SK-N-MC (cell line): Measurements from ENCODE around the gene ATXN7L1.

Experiments used
- DNase-seq: peaks from one replicate; pipeline ENCODE4 v3.0.0-alpha.2; 2011; ENCODE audit warnings: low read depth, low spot score
- H3K27ac ChIP-seq: fragments of 200-600 bp; sonication (generic); 2 replicates; pipeline ENCODE4 v1.5.1; 2016; ENCODE audit warnings: mixed run types
- H3K36me3 ChIP-seq: fragments of 200-600 bp; sonication (generic); 2 replicates; pipeline ENCODE4 v1.6.1; 2017; ENCODE audit warnings: antibody characterized with exemption, low read length, mixed read lengths; ENCODE audit not compliant: insufficient read depth
- H3K4me3 ChIP-seq: fragments of 200-600 bp; sonication (generic); 2 replicates; pipeline ENCODE4 v1.5.1; 2016
- H3K9ac ChIP-seq: fragments of 200-600 bp; sonication (generic); 2 replicates; pipeline ENCODE4 v1.8.0; 2017; ENCODE audit warnings: mixed run types, mixed read lengths; ENCODE audit not compliant: insufficient read length
- H3K9me3 ChIP-seq: fragments of 200-600 bp; sonication (generic); 2 replicates; pipeline ENCODE4 v1.6.1; 2017; ENCODE audit warnings: low read depth, mild to moderate bottlenecking, antibody characterized with exemption, low read length, moderate library complexity, mixed read lengths
- EZH2 ChIP-seq: fragments of 200-600 bp; sonication (generic); IDR thresholded peaks from one replicate; pipeline ENCODE4 v1.6.1; 2017; ENCODE audit warnings: antibody characterized with exemption
- FOXP2 ChIP-seq: optimal IDR thresholded peaks from 2 replicates; pipeline ENCODE3; 2011; ENCODE audit warnings: mild to moderate bottlenecking, moderate library complexity; ENCODE audit not compliant: insufficient read depth; ENCODE audit errors: extremely low read length, control extremely low read depth
- POLR2AphosphoS5 ChIP-seq: IDR thresholded peaks from 2 replicates; pipeline ENCODE4 v1.6.1; 2012; ENCODE audit warnings: mild to moderate bottlenecking, low read depth, low read length, borderline replicate concordance

The ATXN7L1 gene

GRCh38 chr7:105782391-105783042 lies 93.9 kb downstream of the ATXN7L1 start:
- no peak for TF ChIP-seq POLR2AphosphoS5
- no peak for TF ChIP-seq EZH2
- TF ChIP-seq FOXP2: no peak
- no peak overlapping the region for H3K27ac ChIP-seq
- no peaks in the 10 kb centered on the region; the same call in 1 of the 2 replicates for H3K36me3 ChIP-seq
- H3K9me3 ChIP-seq: no peaks in the 10 kb centered on the region
- no peak overlapping the region for H3K9ac ChIP-seq
- H3K4me3 ChIP-seq: no peak overlapping the region
- DNase-seq: no peak

- DNase-seq: no peak
- TF ChIP-seq FOXP2 (no peak), EZH2 (no peak), POLR2AphosphoS5 (no peak)
- no peaks in the 10 kb centered on the region for H3K36me3 ChIP-seq
These were observed 96.3 kb downstream of the ATXN7L1 start for GRCh38 chr7:105779856-105780780.

GRCh38 chr7:105778956-105779355 lies 97.4 kb downstream of the ATXN7L1 start:
- Histone ChIP-seq H3K9me3 (no peaks in the 10 kb centered on the region), H3K36me3 (no peaks in the 10 kb centered on the region), H3K9ac (no peak overlapping the region), H3K4me3 (no peak overlapping the region), H3K27ac (no peak overlapping the region)
- no peak for DNase-seq
- TF ChIP-seq FOXP2 (no peak), POLR2AphosphoS5 (no peak), EZH2 (no peak)

More at GRCh38 chr7:105779856-105780780, 96.3 kb downstream of the ATXN7L1 start:
- Histone ChIP-seq H3K27ac (no peak overlapping the region), H3K9ac (no peak overlapping the region), H3K9me3 (no peaks in the 10 kb centered on the region), H3K4me3 (no peak overlapping the region)

- Histone ChIP-seq H3K9ac (no peak overlapping the region), H3K9me3 (no peaks in the 10 kb centered on the region), H3K4me3 (no peak overlapping the region), H3K36me3 (no peaks in the 10 kb centered on the region), H3K27ac (no peak overlapping the region)
- TF ChIP-seq POLR2AphosphoS5 (no peak), EZH2 (no peak), FOXP2 (no peak)
- no peak for DNase-seq
These were observed 99.2 kb downstream of the ATXN7L1 start for GRCh38 chr7:105776986-105777910.

DNA sequence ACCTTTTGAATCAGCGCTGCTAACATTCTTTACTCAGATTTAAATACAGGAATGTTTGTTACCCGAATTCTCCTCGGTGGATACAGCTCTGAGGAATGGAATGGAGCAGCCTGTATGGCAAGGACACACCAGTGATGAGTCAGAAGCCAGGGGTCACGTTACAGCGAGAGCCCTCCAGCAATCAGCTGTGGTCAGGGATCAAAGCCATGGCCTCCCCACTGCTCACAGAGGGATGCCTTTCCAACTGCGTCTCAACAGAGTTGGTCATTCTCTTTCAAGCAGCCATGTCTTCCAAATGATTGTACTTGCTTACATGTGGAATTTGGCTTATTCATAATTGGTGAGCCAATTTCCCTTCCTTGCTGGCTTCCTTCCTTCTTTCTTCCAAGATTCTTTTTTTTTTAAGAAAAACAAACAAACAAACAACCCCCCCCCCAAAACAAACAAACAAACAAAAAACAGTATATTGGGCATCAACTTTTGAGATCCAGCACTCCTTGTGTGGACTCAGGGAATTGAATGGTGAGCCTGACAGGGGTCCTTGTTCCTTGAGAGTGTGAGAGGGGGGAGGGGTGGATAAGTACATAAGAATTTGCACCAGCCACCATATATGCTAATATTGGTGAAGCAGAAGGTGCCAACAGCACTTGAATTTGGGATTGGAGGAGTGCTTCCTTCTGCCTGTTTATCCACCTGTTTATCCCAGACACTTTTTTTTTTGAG lies 100.2 kb downstream of the ATXN7L1 start:
- Histone ChIP-seq H3K9ac (no peak overlapping the region), H3K27ac (no peak overlapping the region), H3K9me3 (no peaks in the 10 kb centered on the region), H3K4me3 (no peak overlapping the region), H3K36me3 (peaks cover 4% of the 10 kb centered on the region; the same call in 1 of the 2 replicates)
- DNase-seq: no peak
- TF ChIP-seq EZH2 (no peak), FOXP2 (no peak), POLR2AphosphoS5 (no peak)

DNA sequence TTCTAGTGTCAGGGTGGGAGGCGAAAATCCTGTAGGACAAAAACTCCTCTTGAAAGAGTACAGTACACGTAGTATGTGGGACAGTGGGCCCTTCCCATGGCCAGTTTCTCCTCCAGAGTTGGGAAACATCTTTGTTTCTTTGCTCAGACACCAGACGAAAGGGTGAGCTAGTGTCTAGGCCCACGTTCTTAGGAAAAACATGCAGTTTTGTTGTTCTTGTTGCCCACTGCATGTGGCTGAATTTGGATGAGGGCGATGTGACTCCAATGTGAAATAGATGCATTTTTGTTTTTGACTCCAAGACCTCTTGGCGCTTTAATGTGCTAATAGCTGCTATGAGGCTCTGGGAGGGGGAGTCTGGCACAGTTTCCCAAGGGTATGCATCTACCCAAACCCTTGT lies 100.8 kb downstream of the ATXN7L1 start:
- no peaks in the 10 kb centered on the region for H3K9me3 ChIP-seq
- H3K36me3 ChIP-seq: peaks cover 4% of the 10 kb centered on the region; the same call in 1 of the 2 replicates
- no peak for TF ChIP-seq FOXP2
- no peak for TF ChIP-seq POLR2AphosphoS5
- no peak for TF ChIP-seq EZH2
- no peak overlapping the region for H3K4me3 ChIP-seq
- no peak overlapping the region for H3K27ac ChIP-seq
- DNase-seq: no peak
- no peak overlapping the region for H3K9ac ChIP-seq

DNA sequence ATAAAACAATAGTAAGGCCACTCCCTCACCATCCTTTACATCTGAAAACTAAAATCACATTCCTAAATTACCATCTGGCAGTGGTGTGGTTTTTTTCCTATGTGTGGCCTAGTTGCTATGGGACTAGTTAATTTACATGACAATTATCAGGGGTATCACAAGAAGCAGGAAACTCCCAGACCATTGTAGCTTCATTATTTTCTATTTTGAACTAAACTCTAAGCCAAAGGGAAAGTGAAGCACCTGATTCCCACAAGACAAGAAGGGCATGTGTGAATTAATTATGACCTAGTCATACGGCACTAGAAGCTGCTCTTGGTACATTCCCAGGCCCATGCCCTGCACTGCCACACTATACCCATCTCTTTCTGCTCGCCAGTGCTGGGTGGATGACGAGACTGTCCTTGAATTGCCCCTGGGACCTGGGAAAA lies 103.4 kb downstream of the ATXN7L1 start:
- peaks cover 4% of the 10 kb centered on the region; the same call in 1 of the 2 replicates for H3K36me3 ChIP-seq
- no peak overlapping the region for H3K27ac ChIP-seq
- no peak for TF ChIP-seq FOXP2
- TF ChIP-seq EZH2: no peak
- no peak for TF ChIP-seq POLR2AphosphoS5
- DNase-seq: no peak
- H3K9ac ChIP-seq: no peak overlapping the region
- no peak overlapping the region for H3K4me3 ChIP-seq
- H3K9me3 ChIP-seq: no peaks in the 10 kb centered on the region
